Activated gamma-delta T cell treated with Interleukin-2 at 50 U/mL for 16 hours (primary cell): ENCODE data around the gene GALNTL6.
"Not testable (repeated sequence)": the region's sequence is repeated elsewhere in the genome, so short reads cannot be mapped to it uniquely, and the experiment has no call there.

Experiments used
- DNase-seq: peaks from one replicate; pipeline ENCODE4 v3.0.0-alpha.2; 2020

GALNTL6 gene

DNA sequence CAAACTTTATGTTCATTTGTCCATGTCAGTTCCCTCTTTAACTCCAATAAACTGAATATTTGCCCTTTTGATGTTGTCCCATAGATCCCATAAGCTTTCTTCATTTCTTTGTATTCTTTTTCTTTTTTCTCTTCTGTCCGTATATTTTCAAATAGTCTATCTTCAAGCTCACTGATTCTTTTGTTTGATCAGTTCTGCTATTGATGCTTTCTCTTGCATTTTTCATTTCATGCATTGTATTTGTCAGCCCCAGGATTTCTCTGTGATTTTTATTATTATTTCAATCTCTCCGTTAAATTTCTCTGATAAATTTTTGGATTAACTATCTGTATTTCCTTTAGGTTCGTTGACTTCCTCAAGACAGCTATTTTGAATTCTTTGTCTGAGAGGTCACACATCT lies 1082.5 kb downstream of the GALNTL6 start:
- no peak for DNase-seq

DNA sequence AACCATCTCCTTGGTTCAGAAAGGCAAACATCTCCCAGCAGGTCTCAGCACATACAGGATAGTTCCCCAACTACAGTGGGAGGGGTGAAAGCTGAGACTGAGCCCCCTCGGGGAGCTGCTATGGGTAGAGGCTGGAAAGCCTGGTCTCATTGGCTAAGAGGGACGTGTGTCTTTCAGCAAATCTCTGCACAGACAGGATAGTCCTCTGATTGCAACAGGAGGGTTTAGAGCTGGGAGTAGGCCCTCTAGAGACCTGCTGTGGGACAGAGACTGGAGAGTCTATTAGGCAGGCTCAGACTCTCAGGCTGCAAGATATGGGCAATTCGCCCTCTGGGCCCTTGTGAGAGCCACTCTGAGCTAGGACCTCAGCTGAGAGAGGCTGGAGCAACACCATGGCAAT lies 1083.8 kb downstream of the GALNTL6 start:
- no peak for DNase-seq

DNA sequence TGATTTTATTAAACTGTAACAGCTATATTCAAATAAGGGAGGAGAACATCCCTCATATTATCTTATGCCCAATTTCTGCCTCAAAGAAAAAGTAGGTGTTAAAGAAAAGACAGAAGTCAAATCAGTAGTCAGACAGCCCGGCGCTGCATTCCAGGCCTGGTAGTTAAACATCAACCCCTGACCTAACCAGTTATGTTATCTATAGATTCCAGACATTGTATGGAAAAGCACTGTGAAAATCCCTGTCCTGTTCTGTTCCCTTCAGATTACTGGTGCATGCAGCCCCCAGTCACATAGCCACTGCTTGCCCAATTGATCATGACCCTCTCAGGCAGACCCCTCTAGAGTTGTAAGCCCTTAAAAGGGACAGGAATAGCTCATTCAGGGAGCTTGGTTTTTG lies 1085.5 kb downstream of the GALNTL6 start:
- DNase-seq, result no peak

DNA sequence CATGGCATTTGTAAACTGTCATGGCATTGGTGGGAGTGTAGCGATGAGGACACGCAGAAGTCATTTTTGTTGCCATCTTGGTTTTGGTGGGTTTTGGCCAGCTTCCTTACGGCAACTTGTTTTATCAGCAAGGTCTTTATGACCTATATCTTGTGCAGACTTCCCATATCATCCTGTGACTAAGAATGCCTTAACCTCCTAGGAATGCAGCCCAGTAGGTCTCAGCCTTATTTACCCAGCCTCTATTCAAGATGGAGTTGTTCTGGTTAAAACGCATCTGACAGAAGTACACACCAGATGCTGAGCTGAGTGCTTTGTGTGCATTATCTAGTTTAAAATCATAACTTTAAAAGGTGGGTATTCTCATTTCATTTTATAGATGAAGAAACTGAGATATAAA lies 1086.7 kb downstream of the GALNTL6 start:
- DNase-seq, result no peak

DNA sequence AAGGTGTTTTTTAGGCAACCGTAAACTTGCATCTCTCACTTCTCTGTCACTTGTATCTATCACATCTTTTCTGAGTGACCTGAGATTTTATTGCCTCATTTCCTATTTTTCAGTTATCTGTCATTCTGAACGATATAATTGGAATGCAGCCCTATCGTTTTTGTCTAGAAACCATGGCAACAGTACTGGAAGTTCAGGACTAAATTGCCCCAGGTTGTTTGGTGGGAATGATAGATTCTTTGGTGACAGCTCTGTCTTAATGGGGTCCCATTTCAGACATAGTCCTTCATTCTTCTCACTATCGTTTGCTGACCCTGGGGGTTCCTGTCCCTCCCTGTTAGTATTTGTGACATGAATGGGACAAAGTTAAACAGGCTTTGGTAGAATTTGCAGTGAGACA lies 1087.7 kb downstream of the GALNTL6 start:
- DNase-seq, result no peak

DNA sequence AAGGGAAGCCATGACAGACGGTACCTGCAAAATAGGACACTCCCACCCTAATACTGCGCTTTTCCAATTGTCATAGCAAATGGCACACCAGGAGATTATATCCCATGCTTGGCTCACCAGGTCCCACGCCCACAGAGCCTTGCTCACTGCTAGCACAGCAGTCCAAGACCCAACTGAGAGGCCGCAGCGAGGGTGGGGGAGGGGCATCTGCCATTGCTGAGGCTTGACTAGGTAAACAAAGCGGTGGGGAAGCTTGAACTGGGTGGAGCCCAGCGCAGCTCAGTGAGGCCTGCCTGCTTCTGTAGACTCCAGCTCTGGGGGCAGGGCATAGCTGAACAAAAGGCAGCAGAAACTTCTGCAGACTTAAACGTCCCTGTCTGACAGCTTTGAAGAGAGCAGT lies 1099.3 kb downstream of the GALNTL6 start:
- not testable (repeated sequence) for DNase-seq

DNA sequence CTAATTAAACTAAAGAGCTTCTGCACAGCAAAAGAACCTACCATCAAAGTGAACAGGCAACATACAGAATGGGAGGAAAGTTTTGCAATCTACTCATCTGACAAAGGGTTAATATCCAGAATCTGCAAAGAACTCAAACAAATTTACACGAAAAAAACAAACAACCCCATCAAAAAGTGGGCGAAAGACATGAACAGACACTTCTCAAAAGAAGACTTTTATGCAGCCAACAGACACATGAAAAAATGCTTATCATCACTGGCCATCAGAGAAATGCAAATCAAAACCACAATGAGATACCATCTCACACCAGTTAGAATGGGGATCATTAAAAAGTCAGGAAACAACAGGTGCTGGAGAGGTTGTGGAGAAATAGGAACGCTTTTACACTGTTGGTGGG lies 1104.2 kb downstream of the GALNTL6 start:
- DNase-seq, result not testable (repeated sequence)

DNA sequence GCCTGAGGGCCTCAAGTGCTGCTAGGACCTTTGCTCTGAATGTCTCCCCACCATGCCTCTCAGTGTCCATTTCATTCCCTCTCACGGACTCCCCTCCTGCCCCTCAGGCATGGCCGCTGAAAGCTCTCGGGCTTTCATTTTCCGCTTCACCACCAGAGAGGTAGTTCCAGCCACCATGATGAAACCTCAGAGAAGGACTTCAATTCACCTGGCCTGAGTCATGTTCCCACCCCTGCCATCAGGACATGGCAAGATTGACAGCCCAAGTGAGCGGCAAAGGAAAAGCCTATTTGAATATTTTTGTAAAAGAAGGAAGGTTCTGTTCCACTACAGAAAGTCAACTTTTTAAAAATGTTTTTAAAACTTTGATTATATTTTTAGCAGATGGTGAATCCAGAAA lies 1106.1 kb downstream of the GALNTL6 start:
- DNase-seq, result no peak

DNA sequence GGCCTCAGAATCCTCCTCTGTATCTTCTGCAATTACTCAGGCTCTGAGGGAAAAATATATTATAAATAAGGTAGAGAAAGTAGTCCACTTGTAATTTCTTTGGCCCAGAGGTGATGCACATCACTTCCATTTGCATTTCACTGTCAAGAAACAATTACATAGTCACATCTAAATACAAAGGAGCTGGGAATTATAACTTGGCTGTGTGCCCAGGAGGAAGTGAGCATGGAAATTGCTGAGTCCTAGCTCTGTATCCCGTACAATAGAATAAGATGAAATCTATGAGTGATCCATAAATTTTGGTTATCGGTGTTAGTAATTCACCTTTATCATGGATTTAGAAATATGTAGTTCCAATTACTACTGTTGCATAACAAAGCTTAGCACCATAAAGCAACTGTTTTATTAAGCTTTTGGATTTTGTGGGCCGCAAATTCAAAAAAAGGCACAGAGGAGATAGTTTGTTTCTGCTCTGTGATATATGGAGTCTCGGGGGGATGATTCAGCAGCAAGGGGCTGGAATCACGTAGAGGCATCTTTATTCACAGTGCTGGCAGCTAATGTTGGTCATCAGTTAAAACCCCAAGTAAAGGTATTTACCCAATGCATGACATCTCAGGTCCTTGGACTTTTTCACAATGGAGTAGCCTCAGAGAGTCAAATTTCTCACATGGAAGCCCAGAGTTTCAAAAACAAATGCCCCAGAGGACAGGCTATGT lies 1114.1 kb downstream of the GALNTL6 start:
- no peak for DNase-seq

DNA sequence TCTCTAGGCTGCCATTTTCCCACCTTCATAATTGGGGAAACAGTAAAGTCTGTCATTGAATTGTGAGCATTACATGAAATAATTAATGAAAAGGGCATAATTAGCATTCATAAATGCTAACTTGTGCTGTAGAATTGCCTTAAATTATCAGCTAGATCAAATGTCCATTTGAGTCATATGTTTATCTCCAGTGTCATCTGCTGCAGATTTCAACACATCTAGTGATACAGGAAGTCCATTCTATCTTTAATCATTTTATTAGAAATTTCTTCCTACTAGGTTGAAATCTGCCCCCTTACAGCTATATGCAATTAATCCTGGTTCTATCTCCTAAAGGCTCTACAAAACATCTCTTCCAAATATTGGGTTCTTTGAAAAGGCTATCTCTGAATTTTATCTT lies 1115.1 kb downstream of the GALNTL6 start:
- DNase-seq, result no peak

DNA sequence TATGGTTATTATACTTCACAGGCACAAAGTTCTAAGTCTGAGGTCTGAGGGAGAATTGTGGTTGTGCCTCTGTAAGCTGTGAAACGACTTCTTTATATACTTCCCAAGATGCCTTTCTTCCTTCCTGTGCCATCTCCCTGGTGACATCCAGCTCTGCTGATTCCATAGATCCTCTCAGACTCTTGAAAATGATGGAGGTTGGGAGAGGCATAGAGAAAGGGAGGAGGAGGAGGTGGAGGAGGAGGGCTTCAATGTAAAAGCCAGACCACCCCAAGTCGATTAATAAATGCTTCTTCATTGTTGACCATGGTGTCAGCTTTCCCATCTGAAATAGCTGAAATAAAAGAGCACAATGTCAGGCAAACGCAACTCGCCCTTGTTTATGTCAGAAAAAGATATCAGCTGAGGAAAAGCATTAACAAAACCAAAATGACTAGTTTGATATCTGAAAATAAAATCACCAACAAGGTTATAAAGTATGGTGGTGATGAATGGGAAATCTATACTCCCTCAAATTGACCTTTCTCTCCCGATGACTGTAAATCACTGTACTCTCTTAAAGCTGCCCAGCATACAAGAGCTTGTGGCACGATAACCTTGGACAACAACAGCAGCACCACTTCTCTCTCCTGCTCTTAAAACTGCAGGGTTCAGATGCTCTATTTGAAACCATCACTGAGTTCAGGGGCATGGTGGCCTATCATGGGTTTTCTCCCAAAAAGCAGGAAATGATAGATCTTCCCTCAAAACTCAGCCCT lies 1125.0 kb downstream of the GALNTL6 start:
- DNase-seq, result no peak

DNA sequence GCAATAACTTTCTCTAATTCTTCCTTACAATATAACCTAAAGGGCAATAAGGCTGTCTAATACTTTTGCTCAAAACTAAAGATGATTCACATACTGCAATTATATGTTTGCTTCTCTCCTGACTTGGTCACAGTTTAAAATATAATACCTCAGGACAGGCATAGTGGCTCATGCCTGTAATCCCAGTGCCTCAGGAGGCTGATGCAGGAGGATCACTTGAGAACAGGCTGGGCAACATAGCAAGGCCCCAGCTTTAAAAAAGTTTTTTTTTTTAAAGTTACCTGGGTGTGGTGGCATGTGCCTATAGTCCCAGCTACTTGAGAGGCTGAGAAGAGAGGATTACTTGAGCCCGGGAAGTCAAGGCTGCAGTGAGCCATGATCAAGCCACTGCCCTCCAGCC lies 1125.7 kb downstream of the GALNTL6 start:
- DNase-seq, result no peak

DNA sequence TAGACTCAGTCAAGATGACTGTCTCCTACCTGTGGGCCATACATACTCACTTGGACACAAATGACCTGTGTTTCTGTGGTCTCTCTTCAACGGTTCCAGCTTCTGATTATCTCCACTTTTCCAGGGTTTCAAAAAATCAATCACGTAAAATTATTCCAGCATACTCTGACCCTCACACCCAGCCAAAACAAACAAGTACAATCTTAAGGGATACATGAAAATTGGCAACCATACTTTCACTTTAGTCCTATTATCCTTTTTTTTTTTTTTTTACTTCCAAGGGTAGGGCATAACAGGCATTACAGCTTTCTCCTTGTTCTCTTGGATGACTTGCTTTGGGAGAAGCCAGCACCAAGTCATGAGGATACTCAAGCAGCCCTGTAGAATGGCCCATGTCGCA lies 1129.6 kb downstream of the GALNTL6 start:
- no peak for DNase-seq

DNA sequence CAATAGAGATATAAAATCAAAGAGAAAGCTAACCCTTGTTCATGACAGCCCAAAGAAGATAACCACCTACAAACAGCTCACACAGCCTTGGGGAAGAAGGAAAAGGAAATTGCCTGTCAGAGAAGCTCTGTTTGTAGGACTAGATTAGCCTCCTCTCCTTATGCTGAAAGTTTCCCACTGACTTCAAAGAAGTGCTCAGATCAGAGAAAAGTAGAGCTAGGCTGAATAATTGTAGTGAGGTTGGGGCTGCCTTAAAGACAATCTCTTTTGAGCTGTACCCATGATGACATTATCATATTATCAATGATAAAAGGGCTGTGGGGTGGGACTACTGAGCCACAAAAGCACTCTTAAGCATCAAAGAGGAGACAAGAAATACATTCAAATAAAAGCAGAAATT lies 1132.4 kb downstream of the GALNTL6 start:
- DNase-seq, result no peak

DNA sequence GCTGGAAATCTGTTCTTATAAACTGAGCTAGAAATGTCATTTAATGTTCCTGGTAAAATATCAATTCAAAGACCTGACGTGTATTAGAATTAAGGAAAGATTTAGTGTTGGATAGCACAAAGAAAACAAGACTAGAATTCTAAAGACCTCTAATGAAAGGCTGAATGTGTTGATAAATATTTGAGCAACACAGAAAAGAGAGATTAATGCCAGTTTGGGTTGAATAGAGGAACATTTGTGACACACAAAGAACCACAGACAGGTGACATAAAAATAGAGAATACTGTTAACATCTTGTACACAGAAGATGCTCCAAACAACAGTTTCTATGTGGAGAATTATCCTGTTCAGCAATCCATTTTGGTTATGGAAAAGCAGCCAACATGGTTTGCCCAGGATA lies 1133.3 kb downstream of the GALNTL6 start:
- DNase-seq, result no peak

DNA sequence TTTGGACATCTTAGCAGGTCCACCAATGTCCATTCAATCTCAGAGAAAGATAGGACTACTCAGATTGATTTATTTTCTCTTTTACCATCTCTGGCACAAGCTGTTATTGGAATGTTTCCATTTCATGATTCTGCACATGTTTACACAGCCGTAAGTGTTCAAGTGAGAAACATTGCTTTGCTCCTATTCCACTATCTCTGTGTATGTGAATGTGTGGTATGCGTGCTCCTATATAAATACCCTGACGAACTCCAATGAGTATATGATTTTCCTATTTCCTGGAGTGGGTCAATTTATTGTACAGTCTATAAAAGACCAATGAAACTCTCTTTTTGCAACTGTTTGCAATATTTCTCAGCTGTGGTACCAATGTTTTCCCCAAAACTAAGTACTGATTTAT lies 1134.4 kb downstream of the GALNTL6 start:
- DNase-seq, result no peak

DNA sequence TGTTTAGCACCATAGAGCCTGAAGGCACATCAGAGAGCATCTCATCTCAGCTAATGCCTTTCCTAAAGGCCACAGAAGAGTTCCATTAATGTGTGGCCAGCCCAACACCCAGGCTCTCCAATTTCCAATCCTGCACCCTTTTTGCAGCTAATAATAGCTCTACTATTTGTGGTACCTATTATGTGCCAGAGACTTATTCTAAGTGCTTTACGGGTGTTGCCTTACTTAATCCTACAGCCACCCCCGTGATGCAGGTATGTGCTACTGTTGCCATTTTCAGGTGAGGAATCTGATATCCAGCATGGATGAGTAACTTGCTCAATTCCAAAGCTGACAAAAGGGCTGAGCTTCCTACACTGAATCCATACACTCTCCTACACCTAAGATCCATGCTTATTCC lies 1137.8 kb downstream of the GALNTL6 start:
- no peak for DNase-seq

DNA sequence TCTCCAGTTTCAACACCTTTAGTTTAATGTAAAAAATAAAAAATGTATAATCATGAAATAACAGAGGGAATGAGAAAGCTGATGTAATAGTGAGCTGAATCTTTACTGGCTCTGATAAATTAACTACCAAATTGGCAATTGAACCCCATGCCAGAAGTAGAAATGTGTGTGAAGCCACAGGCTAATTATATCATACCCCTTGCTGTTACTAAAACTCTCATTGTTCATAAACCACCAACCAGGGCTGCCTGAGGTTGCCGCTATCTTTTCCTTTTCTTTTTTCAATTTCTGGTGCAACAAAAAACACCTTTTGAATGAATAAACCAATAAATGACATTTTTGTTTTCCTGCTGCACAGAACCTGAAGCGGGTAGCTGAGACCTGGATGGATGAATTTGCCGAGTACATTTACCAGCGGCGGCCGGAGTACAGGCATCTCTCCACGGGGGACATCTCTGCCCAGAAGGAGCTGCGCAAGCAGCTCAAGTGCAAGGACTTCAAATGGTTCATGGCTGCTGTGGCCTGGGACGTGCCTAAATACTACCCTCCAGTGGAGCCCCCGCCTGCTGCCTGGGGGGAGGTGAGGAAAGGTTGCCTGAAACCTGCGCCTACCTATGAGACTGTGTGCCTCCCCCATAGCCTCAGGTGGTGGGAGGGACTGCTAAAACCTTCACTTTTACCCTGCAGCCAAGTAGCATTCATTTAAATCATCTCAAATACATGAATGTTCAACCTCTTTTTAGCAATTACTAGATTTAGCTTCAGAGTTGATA lies 1138.7 kb downstream of the GALNTL6 start:
- no peak for DNase-seq

DNA sequence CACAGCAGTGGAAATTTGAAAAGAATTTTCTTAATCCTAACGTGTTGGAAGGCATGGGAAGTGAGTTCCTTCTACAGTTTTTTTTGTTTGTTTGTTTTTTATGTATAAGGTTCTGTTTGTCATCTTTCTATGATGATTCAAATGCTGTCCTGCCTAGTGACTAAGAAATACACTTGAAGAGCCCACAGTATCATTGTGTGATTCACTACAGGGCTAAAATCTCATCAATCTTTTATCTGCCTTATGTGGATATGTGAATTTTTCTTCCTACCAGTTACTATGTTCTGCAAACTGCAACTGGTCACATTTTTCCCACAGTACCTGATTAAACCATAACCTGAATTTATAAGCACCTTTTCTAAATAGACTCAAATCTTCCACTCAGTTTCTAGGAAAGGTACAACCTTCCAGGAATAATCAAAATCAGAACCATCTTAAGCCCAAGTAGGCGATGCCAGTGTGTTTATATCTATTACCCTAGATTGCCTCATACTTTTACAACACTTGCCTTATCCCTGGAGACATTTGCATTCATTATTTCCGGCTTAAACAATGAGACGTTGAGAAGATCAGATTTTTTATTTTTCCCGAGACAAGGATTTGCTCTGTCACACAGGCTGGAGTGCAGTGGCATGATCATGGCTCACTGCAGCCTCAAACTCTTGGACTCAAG lies 1140.8 kb downstream of the GALNTL6 start:
- no peak for DNase-seq

DNA sequence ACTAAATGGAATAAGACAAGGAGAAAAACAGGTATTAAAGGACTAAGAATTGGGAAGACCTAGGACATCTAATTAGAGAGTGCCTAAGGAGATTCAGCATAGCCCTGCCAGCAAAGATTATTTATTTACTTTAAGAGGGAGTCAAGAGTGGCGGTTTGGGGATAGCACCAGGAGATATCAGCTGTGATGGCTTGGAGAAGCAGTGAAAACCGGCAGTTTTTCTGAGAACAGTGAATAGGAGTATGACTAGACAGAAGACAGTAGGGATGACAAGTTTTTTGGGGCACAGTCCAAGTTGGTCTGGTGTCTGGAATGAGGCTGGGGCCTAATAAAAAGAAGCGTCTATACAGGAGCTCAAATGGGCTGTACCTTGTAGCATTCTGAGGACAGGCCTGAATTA lies 1143.1 kb downstream of the GALNTL6 start:
- not testable (repeated sequence) for DNase-seq

DNA sequence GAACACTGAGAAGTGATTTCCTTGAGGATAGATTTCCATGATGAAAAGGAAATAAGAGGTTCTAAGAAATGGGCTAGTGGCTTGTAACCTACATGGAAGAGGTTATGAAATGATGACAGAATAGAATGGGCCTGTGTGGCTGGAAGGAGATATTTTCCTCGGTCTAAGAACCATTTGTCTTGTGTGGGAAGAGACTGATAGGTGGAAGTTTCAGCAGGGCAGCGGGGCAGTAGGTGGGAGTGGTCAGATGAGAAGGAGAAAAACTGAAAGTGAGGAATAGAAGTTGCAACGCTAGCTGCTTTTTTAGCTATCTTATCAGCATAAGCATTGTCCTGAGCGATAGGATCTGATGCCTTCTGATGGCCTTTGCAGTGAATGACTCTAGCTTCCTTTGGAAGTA lies 1144.0 kb downstream of the GALNTL6 start:
- DNase-seq, result no peak

DNA sequence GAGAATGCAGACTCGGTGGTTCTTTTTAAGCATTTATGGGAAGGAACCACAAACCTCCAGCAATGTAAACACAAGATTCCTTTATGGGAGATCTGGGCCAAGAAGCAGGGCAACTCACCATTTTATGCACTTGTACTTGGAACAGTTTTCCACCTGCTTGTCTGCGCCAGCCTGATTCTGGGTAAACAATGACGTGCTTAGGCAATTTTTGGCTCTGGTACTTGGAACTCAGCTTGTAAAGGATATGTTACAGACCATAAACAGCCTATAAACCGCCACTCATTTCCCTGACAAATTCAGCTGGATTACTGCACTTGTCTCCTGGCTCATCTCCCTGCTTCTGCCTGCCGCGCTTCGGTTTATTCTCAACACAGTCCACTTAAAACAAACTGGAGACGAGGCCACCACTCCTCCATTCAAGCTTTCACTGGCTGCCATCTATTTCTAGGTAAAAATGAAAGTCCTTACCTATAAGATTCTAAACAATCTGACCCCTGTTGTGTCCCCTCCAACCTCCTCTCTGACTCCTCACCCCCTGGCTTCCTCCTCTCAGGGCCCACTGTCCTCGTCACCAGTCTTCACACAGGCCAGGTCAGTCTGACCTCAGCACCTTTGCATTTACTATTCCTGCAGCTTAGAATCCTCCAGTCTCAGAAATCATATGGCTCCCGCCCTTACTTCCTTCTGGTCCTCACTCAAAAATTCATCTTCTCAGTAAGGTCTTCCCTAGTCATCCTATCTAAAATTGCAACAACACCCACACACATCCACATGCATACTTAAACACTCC lies 1149.6 kb downstream of the GALNTL6 start:
- no peak for DNase-seq
